A172 (cell line): Measurements from ENCODE around the gene PCYT1A. TPM values are rescaled to one million over a fixed set of nuclear protein-coding genes. Genes with fewer than 3 reads are reported as not detected.
"Not testable (repeated sequence)": the region's sequence is repeated elsewhere in the genome, so short reads cannot be mapped to it uniquely, and the experiment has no call there.

Experiments used
- DNase-seq: peaks from one replicate; pipeline ENCODE4 v3.0.0-alpha.2; 2015; ENCODE audit warnings: low spot score
- total RNA-seq: library from RNA; depleted of rRNA; stranded (reverse); fragments of >200 nt; shearing (Covaris generic); gene quantifications from 2 replicates; pipeline ENCODE4 v1.2.3, GENCODE V29; 2014

Gene PCYT1A
- total RNA-seq, 1 experiment from 2014 or later, result 153 TPM

DNA sequence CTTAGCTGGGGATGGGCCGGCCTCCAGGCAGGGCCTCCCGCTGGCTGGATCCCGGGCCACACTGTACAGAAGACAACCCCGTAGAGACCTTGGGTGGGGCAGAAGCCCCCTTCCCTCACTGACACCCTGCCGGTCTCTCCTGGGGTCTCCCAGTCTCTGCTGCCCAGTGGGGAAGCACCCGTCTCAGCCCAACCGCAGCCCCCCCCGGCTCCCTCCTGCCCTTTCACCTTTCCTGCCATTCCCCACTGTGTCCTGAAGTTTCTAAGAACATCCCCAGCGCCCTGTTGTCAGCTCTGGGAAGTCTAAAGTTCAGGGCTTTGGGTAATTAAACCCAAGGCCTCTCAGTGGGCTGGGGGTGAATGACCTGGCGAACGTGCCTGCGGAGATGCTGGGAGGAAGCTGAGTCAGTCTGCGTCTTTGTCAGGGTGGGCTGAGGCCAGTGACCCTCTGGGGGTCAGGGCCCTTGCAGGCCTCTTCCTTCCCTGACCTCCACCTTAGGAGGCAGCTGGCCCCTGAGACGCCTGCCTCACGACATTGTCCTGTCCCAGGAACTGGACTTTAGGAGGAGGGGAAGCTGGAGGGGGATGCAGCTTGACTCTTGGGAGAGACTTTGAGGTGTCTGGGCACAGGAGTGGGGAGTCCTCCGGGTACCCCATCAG is 72.6 kb downstream of the PCYT1A start:
- no peak for DNase-seq

DNA sequence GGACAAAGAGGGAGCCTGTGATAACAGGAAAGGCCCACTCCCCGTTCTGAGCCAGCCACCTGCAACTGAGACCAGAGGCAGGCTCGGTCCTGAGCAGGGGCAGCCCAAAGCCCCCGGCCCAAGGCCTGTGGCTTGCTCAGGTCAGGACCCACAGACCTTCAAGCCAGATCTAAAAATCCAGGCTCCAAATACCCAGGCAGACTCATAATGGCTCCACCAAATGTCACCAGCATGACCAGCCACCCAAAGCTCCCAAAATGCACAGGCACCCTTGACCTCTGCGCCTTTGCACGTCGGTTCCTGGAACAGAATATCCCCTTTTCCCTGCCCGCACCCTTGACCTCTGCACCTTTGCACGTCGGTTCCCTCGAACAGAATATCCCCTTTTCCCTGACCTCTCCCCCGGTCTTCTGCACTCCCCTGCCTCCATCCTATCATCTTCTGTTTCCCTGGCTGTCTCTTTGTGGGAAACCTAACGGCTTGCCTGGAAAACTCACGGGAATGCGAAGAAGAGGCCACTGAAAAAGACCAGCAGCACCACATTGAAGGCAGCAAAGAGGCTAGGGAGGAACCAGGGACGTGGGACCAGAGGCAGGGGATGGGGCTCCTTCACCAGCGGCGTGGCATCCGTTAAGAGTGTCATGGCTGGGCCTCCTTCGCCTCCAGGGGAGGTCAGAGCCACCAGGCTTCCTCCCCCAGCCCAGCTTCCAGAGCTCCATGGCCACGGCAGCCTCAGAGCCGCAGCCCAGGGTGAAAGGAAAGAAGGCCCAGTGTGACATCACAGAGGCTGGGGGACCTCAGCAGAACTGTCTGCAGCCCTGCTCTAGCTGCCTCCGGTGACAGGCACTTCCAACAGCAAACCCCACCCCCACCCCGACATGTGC is 76.6 kb downstream of the PCYT1A start, which contains the start of gene ZDHHC19:
ZDHHC19 (minus strand) TSS at position 728 of the 884 bp plus-strand sequence; CDS start at position 643, 85 bp downstream.
- no peak for DNase-seq

DNA sequence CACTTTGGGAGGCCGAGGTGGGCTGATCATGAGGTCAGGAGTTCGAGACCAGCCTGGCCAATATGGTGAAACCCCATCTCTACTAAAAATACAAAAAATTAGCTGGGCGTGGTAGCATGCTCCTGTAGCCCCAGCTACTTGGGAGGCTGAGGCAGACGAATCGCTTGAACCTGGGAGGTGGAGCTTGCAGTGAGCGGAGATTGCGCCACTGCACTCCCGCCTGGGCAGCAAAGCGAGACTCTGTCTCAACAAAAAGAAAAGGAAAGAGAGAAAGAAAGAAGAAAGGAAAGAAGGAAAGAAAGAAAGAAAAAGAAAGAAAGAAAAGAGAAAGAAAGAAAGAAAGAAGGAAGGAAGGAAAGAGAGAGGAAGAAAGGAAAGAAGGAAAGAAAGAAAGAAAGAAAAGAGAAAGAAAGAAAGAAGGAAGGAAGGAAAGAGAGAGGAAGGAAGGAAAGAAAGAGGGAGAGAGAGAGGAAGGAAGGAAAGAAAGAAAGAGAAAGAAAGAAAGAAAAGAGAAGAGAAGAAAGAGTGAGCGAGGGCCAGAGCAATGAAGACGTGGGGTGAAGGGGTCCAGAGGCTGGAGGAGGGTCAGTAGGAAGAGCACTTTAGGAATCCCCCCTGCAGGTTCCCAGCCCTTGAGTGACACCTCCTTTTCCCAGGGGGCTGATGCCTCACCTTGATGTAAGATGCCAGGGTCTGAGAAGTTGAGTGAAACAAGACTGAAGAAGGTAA is 77.4 kb downstream of the PCYT1A start:
- not testable (repeated sequence) for DNase-seq

DNA sequence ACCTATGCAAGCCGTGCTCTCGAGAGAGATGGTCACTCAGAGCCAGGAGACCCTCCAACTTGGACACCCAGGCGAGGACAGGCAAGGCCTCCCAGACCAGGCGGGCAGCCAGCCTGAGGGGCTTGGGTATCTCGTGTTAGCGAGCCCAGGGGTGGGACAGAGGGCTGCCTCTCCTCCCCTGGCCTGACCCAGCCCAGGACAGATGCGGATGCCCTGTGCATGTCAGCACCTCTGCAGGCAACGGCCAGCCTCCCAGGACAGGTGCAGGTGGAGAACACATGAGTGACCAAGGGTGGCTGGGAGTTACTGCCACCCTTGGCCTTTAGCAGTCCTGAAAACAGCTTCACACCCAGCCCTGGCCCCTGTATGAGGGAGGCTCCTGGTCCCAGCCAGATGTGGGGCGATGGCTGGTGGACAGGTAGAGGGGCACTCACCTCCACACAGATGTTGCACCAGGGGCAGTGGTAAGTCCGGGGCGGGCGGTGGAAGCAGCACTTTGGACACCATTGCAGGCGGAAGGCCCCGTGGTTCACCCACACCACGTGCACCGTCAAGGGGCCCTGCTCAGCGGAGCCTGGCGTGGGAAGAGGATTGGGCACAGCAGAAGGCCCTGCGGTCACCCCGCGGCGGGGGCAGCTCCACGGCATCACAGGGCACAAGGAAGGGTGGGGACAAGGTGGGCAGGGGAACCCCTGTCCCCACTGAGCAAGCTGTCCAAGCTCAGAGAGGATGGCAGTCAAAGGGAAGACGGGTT is 78.4 kb downstream of the PCYT1A start:
- DNase-seq, result no peak

DNA sequence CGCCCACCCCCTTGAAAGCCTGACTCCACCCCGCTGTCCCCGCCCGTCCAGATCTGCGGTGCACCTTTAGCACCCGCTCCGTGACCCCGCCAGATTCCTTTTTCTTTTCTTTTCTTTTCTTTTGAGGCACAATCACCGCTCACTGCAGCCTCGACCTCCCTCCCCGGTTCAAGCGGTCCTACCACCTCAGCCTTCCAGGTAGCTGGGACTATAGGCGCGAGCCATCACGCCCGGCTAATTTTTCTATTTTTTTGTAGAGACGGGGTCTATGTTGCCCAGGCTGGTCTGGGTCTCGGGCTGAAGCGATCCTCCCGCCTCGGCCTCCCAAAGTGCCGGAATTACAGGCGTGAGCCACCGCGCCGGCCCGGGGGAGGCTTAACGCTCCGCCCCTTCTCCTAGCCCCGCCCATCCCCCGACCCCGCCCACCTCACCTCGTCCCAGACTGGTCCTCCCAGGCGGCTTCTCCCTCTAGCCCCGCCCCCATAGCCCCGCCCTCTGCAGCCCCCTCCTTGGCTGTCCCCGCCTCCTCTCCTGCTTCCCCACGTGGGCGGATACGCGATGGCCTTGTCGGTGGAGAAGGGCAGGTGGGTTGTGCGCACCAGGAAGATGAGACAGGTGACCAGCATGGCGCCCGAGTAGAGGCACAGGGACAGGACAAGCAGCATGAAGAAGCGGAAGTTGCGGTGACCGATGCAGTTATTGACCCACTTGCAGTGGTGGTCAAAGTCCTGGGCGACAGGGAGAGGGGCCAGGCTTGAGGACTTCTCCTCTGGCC is 79.5 kb downstream of the PCYT1A start:
- DNase-seq, result no peak

DNA sequence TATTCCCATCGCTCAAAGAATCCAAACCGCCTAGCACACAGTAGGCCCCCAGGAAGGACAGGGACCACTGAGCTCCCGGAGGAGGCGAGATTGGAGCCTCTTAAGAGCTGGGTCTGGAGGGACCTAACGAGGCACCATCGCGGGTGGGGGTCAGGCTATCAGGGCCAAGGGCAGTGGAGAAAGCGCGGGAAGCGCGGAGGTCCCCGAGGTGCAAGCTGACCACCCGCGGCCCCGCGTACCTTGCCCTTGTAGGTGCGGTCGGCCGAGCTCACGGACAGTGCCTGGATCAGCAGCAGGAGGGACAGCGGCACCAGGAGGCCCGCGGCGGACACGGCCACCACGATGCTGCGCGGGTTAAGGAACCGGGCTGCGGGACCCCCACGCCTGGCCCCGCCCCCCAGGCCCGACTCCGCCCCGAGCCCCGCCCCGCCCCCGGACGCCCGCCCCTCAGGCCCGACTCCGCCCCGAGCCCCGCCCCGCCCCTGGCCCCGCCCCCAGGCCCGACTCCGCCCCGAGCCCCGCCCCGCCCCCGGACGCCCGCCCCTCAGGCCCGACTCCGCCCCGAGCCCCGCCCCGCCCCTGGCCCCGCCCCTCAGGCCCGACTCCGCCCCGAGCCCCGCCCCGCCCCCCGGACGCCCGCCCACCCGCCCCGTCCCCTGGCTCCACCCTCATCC is 80.2 kb downstream of the PCYT1A start:
- DNase-seq, result no peak

DNA sequence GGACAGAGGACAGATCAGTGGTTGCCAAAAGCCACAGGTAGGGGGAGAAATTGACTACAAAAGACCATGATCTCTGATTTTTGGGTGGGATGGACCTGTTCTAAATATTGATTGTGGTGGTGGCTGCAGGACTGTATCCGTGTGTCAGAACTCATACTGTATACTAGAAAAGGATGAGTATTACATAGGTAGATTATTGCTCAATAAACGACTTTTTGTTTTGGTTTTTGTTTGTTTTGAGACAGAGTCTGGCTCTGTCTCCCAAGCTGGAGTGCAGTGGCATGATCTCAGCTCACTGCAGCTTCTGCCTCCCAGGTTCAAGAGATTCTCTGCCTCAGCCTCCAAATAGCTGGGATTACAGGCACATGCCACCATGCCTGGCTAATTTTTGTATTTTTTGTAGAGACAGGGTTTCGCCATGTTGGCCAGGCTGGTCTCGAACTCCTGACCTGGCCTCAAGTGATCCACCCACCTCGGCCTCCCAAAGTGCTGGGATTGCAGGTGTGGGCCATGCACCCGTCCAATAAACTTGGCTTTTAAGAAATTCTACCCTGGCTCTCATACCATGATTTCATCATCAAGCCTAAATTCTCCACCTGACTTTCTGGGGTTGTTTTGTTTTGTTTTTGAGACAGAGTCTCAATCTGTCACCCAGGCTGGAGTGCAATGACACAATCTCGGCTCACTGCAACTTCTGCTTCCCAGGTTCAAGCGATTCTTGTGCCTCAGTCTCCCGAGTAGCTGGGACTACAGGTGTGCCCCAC is 81.9 kb downstream of the PCYT1A start:
- not testable (repeated sequence) for DNase-seq

DNA sequence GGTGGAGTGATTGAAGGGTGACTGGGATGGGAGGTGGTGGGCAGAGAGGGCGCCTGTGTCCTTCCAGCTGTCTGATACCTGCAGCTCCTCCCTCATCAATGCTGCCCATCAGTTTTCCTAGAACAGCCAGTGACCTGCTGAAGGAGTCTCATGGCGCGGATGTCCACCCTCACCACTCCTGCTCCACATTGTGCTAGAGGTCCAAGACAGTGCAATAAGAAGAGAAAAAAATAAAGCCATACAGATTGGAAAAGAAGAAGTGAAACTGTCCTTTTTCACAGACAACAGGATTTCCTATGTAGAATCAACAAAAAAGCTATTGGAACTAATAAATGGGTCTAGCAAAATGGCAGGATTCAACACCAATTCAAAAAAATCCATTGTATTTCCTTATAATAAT is 83.7 kb downstream of the PCYT1A start:
- no peak for DNase-seq

DNA sequence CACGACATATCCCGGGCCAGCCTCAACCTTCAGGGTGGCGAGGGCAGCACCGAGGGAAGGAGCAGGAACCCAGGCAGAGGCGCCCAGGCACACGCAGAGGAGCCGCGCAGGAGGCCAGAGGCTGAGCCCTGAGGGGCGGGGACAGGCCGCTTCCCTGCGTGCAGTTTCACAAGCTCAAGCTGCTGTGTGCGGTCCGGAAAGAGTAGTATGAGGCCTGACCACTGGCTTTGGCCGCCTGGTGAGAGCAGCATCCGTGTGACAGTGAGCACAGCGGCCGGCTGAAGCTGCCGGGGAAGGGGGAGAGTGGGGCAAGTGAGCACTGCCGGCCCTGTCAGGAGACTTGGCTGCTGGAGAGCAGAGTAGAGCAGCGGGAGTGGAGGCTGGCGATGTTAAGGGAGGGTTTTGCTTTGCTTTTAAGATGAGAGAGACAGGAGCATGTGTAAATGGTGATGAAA is 85.0 kb downstream of the PCYT1A start:
- DNase-seq, result no peak

DNA sequence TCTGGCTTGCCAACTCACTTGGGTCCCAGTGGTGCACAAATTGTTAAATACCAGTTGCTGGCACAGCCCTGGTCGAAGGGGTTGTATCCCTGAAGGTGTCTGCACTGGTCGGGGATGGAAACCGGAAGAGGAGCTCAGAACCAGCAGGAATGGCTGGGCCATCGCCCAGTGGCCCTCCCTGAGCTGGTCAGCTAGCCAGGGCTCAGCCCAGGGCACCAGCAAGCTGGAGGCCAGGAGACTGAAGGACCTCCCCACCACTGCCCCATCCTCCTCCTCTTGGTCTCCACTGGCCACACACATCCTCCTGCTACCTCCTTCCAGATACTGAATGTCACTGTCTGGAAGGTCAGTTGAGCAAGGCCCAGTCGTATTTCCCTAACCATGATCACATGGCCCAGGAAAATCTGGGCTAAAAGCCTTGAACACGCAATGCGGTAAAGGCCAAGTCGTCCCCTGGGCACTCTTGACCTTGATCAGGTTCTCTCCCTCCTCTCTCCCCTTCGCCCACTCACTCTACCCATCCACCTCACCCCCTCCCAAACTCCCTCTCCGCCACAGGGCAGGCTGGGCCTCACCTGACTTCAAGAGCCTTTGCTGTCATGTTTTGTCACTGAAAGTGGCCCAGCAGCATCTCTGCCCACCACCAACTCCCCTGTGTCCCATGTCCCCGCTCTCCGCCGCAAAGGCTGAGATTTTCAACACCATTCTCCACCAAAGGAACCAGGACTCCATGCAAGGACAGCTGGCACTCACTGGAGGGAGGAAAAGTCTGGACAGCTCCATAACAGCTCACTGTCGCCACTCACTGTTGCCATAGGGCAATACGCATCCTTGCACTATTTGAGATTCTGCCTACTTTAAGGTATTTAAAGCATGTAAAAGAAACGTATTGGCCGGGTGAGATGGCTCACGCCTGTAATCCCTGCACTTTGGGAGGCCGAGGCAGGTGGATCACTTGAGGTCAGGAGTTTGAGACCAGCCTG is 88.5 kb downstream of the PCYT1A start:
- peak; percentile 15 for DNase-seq

DNA sequence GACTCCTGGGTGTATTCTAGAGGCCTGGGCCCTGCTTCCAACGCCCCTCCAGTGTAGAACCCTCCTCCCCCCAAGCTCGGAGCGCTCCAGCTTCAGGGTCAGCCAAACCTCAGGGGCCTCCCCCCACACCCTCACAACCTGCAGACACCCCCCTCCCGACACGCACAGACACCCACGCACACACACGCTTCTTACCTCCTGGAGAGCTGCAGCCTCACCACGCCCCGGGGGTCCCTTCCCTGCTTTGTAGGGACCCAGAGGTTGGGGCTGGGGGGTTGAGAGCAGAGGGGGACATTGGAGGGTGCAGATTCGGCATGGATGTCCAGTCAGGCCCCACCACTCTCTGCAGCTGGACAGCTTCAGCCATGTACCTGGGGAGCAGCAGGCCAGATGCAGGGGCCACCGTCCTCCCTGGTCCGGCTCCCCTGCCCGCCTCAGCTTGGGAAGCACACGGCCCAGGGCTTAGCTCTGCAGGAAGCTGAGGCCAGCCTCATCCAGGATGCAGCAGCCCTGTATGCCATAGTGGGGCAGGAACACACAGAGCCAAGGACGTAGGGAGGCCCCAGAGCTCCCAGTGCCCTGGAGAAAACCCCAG is 89.3 kb downstream of the PCYT1A start:
- DNase-seq, result no peak

DNA sequence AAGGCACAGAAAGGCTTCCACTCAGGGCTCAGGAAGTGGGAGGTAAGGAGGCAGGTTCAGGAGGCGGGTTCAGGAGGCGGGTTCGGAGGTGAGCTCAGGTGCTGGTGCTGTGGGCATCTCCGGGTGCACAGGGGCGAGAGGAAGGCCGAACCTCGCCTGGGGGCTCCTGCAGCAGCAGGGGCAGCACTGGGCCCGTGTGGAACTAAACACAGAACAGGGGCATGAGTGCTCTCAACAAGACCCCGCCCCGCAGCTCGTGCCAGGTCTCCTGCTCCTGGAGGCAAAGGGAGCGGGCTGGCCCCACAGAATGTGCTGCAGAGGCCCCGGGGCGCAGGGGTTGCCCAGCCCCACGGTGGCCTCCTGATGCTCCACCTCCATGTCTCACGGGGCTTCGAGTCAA is 90.0 kb downstream of the PCYT1A start:
- DNase-seq, result no peak

DNA sequence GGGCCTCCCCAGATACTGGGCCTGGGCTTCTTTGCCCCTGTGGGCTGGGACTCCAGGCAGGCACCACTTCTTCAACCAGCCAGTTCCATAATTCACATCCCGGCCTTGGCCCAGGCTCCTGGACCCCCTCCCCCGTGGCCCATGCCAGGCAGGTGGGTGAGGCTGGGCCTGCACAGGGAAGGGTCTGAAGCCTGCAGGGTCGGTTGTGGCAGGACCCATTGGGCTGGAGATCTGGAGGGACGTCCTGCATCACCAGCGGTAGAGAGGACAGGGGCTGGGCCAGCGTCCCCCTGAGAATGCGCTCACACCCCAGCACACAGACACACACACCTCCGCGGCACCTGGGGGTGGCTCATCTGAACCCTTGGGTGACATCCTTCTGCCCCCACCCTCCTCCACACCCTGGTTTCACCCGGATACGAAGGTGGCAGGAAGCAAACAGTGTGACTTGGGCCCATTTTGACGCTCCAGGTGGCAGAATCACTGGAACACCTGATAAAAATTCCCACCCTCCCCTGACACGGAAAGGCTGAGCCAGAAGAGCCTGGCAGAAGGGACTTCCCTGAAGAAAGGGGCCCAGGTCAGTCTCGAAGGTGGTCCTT is 91.8 kb downstream of the PCYT1A start:
- no peak for DNase-seq

DNA sequence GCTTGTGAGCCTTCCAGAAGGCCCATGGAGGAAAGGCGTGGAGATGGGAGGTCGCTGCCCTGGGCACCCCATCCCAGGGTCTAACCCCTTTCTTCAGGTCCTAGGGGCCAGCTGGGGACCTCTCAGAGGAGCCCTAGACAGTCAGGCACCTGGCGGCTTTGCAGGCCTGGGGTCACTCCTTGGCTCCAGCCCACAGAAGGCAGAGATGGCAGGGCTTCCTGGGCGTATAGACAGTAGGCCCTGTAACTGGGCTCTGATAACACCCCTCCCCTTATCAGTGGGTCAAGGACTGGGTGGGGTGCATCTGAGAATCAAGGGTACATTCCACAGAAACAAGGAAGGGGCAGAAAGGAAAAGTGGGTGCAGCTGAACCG is 93.0 kb downstream of the PCYT1A start:
- no peak for DNase-seq

DNA sequence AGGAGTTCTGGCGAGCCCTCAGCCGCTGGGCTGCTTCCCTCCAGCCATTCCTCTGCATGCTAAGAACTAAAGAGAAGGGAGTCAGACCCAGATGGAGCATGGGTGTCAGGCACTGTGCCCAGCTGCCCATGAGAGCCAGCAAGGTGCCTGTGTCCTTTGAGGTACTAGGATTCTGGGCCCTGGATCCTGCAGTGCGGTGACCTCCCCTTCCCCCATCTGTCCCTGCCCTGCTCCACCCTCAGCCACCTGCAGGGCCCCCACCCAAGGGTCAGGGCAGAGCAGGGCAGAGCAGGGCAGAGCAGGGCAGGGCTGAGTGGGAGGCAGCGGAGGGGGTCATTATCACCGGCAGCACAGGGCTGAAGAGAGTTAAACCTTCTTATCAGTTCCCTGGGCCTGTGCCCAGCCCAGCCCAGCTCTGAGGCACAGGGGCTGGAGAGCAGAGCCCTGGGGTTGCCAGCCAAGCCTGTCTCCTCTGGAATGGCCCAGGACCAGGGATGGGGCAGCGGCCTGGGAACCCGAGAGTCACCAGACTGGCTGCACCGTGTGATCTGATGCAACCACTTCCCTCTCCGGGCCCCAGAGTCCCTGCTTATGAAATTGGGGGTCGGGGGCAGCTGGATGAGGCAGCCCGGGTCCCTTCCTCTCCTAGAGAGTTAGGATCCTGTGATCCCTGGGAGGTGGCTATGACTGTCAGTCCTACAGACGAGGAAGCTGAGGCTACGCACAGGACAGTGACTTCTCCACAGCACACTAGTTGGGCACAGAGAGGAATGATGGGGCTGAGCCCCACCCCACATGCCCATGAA is 93.6 kb downstream of the PCYT1A start:
- no peak for DNase-seq

DNA sequence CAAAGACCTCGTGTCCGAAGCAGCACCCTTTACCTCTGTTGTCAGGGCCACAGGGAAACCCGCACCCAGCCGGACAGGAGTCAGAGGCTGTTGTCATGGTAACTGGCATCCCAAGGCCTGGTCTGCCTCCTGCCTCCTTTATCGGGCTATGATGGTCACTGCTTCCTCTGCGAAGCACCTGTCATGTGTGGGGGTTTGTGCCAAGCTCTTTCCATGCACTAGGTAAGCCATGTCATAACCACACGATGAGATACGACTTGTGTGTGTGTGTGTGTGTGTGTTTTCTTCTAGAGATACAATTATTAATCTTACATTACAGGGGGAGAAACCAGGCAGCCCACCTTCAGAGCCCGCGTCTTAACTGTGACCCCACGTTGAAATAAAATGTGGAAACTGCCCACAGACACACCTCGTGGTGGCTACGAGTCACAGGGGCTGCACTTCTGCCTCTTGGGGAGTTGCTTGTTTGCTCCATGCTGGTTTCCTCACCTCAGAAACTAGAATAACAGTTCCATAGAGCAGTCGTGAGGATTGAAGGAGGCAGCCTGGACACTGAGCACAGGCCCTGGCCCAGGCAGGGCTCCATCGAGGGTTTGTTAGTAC is 94.3 kb downstream of the PCYT1A start:
- DNase-seq, result no peak
